Large intestine (tissue), 12 donors: Measurements from ENCODE around the gene ACO1. TPM values are rescaled to one million over a fixed set of nuclear protein-coding genes. Genes with fewer than 3 reads are reported as not detected.

ENCODE experiments used
- DNase-seq, 2 donors: peaks; one replicate each; pipeline versions ENCODE4 v3.0.0 to v3.0.0-alpha.2; 2013
- H3K27ac ChIP-seq: one replicate; pipeline ENCODE4 v1.5.1; 2013; ENCODE audit warnings: low read length
- H3K27me3 ChIP-seq: 2 replicates; pipeline ENCODE4 v1.6.1; 2013; ENCODE audit warnings: low read length; ENCODE audit not compliant: control insufficient read depth, insufficient read depth
- H3K36me3 ChIP-seq: 2 replicates; pipeline ENCODE4 v1.6.1; 2013; ENCODE audit warnings: low read length; ENCODE audit not compliant: control insufficient read depth, insufficient read depth
- H3K4me1 ChIP-seq: one replicate; pipeline ENCODE4 v1.6.1; 2013; ENCODE audit warnings: low read length; ENCODE audit not compliant: control insufficient read depth, insufficient read depth
- H3K4me3 ChIP-seq: one replicate; pipeline ENCODE4 v1.5.1; 2013; ENCODE audit warnings: low read length
- H3K9me3 ChIP-seq: one replicate; pipeline ENCODE4 v1.6.1; 2013; ENCODE audit warnings: mild to moderate bottlenecking, low read depth, low read length, moderate library complexity; ENCODE audit not compliant: control insufficient read depth
- WGBS: methylation state at CpG from one replicate; pipeline ENCODE4 v1.1.5; 2013; ENCODE audit warnings: low lambda C conversion rate; ENCODE audit not compliant: insufficient coverage; 5-methylcytosine and 5-hydroxymethylcytosine counted together
- long read RNA-seq, 11 donors: transcript quantifications; one replicate each; lab custom pipeline, GENCODE V29; 2026
- polyA plus RNA-seq: library from polyadenylated mRNA; unstranded; fragments of 120-200 nt; gene quantifications from one replicate; pipeline ENCODE4 v1.2.1, GENCODE V29; 2013

Gene ACO1
- polyA plus RNA-seq, result 94.0 TPM
- long read RNA-seq, donor 1, full-length matches to known transcripts, result 9 of 9 reads
- long read RNA-seq, donor 1, partial matches to known transcripts, result 0 of 9 reads
- long read RNA-seq, donor 1, other reads (novel, unspliced or antisense), result 0 of 9 reads
- long read RNA-seq, donor 2, full-length matches to known transcripts, result 18 of 81 reads
- long read RNA-seq, donor 2, partial matches to known transcripts, result 53 of 81 reads
- long read RNA-seq, donor 2, other reads (novel, unspliced or antisense), result 10 of 81 reads
- long read RNA-seq, donor 3, result 0 reads
- long read RNA-seq, donor 4, result 0 reads
- long read RNA-seq, donor 5, full-length matches to known transcripts, result 5 of 5 reads
- long read RNA-seq, donor 5, partial matches to known transcripts, result 0 of 5 reads
- long read RNA-seq, donor 5, other reads (novel, unspliced or antisense), result 0 of 5 reads
- long read RNA-seq, donor 6, full-length matches to known transcripts, result 22 of 71 reads
- long read RNA-seq, donor 6, partial matches to known transcripts, result 49 of 71 reads
- long read RNA-seq, donor 6, other reads (novel, unspliced or antisense), result 0 of 71 reads
- long read RNA-seq, donor 7, full-length matches to known transcripts, result 1 of 1 reads
- long read RNA-seq, donor 7, partial matches to known transcripts, result 0 of 1 reads
- long read RNA-seq, donor 7, other reads (novel, unspliced or antisense), result 0 of 1 reads
- long read RNA-seq, donor 8, full-length matches to known transcripts, result 25 of 96 reads
- long read RNA-seq, donor 8, partial matches to known transcripts, result 71 of 96 reads
- long read RNA-seq, donor 8, other reads (novel, unspliced or antisense), result 0 of 96 reads
- long read RNA-seq, donor 9, full-length matches to known transcripts, result 18 of 18 reads
- long read RNA-seq, donor 9, partial matches to known transcripts, result 0 of 18 reads
- long read RNA-seq, donor 9, other reads (novel, unspliced or antisense), result 0 of 18 reads
- long read RNA-seq, donor 10, full-length matches to known transcripts, result 31 of 42 reads
- long read RNA-seq, donor 10, partial matches to known transcripts, result 11 of 42 reads
- long read RNA-seq, donor 10, other reads (novel, unspliced or antisense), result 0 of 42 reads
- long read RNA-seq, donor 11, full-length matches to known transcripts, result 17 of 28 reads
- long read RNA-seq, donor 11, partial matches to known transcripts, result 11 of 28 reads
- long read RNA-seq, donor 11, other reads (novel, unspliced or antisense), result 0 of 28 reads

DNA sequence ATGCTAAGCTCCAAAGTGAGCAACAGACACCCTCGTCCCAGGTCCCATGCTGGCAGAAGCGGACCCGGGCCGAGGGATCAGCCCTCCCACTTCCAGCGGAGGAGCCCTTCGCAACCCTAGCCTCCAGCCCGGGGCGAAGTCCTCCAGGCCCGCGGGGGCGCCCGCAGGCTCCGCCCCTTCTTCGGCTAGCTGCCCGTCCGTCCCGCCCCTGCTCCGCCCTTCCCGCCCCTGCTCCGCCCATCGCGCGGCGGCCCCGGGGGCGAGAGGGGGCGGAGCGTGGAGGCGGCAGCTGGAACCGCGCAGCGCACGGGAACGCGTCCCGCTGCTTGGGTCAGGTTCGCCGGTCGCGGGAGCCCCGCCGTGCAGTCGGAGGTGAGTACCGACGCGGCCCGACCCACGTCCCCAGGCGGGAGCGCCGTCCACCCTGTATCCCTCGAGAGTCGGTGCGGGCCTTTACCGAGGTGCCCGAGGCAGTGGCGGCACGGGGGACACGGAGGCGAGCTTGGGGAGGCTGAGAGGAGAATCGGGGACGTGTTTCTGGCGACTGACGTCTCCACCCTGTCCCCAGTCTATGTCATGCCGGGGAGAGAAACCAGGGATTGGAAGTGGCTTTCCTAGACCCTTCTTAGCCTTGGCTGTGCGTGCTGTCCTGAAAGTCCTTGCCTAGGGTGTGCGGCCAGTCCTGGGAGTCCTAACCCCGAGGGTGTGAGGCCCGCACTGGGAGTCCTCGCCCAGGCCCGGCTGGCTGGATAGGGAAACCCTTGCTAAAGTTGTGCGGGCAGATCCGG lies at the start of gene ACO1:
Gene ACO1, plus strand, starts transcription at position 280 of the 788 bp plus-strand sequence. CDS start 20,864 bp downstream, outside the sequence.
- H3K4me3 ChIP-seq, result peak within 1 kb of the TSS; percentile 77
- no peaks in the 10 kb centered on the region for H3K9me3 ChIP-seq
- WGBS, result no CpG with 5 or more reads among the region's 73 CpGs
- peak; percentile 92 to 96 for DNase-seq
- H3K27ac ChIP-seq, result peak within 1 kb of the TSS; percentile 92
- H3K27me3 ChIP-seq, result no peaks in the 10 kb centered on the region
- H3K4me1 ChIP-seq, result peaks cover 20% of the 10 kb centered on the region
- H3K36me3 ChIP-seq, result peaks cover 7% of the 10 kb centered on the region

DNA sequence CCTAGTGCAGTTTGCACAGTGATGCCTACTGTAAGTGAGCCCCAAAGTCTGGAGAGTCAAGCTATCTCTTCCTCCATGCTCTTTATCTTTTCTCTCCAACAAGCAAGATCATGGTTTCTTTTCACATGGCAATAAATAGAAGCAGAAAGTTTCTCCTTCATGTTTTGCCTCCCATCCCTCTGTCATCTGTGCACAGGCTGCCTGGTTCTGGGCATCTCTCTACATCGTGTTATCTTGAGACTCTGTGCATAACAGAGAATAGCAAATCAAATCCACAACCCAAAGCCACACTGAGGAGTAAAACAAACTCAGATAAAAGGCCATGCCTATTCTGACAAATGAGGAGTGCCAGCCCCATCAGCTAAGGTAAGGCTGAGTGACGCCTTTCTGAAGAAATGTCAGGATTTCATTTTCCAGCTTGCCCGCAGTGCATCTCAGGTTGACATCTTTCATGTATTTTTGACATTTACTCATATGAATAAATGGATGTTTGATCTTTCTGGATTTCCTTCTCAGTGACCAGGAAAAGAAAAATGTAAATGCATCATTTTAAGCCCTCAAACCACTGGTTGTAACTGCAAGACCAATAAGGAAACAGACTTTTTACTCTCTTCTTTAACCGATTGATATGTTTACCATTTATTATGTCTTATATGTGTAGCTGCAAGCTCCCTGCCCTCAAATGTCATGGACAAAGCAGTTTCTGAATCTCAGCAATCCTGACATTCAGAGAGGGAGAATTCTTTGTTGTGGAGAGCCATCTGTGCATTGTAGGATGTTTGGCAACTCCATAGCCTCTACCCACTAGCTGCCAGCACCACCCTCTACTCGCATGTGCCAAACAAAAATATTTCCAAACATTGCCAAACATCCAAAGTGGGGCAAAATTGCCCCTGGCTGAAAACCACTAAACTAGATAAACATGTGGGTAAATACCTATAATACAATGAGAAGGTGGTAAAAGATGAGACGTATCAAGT lies 49.2 kb upstream of the ACO1 start:
- H3K27me3 ChIP-seq, result no peaks in the 10 kb centered on the region
- no peak overlapping the region for H3K27ac ChIP-seq
- no peaks in the 10 kb centered on the region for H3K4me1 ChIP-seq
- no peak overlapping the region for H3K4me3 ChIP-seq
- H3K36me3 ChIP-seq, result no peaks in the 10 kb centered on the region
- DNase-seq, result no peak
- WGBS, result 62% methylated on average over 2 of the region's 6 CpGs
- H3K9me3 ChIP-seq, result no peaks in the 10 kb centered on the region

DNA sequence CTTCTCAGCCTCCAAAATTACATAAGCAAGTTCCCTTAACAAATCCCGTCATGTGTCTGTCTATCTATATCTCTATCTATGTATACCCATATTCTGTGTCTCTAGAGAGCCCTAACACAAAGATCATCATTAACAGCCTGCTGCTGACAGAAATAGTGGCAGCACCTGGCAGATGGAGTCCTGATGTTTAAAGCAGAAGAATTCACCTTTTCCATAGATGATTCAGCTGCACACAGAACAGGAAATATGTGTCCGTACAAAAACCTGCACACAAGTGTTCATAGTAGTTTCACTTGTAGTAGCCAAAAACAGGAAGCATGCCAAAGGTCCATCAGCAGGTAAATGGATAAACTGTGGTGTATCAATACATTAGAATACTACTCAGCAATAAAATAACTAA lies 45.0 kb upstream of the ACO1 start:
- 60% methylated on average over 1 of the region's 2 CpGs for WGBS
- Histone ChIP-seq H3K27ac (no peak overlapping the region), H3K27me3 (no peaks in the 10 kb centered on the region), H3K4me1 (no peaks in the 10 kb centered on the region), H3K4me3 (no peak overlapping the region), H3K36me3 (no peaks in the 10 kb centered on the region), H3K9me3 (no peaks in the 10 kb centered on the region)
- no peak for DNase-seq

DNA sequence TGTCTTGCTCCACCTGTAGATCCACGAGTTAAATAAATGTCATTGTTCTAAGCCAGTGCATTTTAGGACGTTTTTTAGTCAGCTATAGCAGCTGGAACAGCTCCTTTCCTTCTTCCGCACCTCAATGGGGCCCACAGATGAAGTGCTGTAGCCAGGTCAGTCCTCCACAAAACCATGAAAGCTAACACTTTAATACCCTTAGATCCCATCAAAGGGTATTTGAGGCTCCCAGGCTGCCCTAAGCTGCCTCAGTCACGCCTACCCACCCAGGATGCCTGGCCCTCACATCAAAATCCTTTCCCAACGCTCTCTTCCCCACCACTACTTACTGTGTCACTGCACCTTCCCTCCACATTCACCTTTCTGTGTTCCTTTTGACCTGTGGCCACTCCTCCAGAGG lies 44.1 kb upstream of the ACO1 start:
- H3K27me3 ChIP-seq, result no peaks in the 10 kb centered on the region
- no peaks in the 10 kb centered on the region for H3K9me3 ChIP-seq
- H3K36me3 ChIP-seq, result no peaks in the 10 kb centered on the region
- WGBS, result 40% methylated on average over 1 of the region's 5 CpGs
- no peak overlapping the region for H3K27ac ChIP-seq
- no peak overlapping the region for H3K4me3 ChIP-seq
- no peak for DNase-seq
- no peaks in the 10 kb centered on the region for H3K4me1 ChIP-seq

DNA sequence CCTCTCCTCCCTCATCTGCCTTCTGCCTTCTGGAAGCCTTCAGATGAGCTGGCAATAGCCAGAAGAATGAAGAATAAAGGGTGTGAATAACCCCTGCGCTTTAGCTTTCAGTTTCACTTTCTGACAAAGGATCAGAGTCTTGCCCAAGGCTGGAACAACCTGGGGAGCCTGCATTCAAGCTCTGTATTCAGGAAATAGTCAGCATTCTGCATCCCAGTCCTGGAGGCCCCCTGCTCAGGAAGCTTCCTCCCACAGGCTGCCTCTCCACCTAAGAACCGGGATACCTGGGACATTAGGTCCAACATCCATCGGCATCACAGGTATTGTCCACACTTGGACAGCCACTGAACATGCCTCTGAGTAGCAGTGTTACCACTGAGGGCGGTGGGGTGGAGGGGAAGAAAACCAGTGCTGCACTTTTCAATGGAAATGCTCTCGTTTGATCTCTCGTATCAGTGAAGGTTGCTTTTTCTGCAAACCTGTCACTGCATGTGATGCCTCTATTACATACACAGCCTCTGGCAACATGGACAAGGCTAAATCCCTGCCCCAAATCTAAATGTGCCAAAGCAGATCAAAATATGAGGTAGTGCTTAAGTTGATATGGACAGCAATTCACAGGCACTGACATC lies 39.8 kb upstream of the ACO1 start:
- no peaks in the 10 kb centered on the region for H3K36me3 ChIP-seq
- H3K27ac ChIP-seq, result no peak overlapping the region
- no peaks in the 10 kb centered on the region for H3K4me1 ChIP-seq
- no peaks in the 10 kb centered on the region for H3K27me3 ChIP-seq
- no CpG with 5 or more reads among the region's 6 CpGs for WGBS
- DNase-seq, result peak; percentile 16 to 43
- H3K4me3 ChIP-seq, result no peak overlapping the region
- no peaks in the 10 kb centered on the region for H3K9me3 ChIP-seq

DNA sequence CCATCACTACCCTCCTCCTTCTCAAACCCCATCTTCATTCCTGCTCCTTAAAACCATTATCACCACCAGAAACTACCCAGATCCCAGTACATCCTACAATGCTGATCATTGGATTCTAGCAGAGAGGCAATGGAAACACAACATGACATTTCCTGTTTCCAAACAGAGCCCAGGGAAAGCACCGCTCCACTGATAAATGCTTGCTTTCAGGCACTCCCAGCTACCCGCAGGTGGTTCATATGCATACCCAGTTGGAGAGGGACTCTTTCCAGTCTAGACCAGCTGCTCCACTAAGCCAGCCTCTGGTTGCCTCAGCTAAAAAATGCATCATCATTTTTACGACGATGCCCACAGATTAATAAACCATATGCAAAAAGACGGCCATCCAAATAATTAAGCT lies 39.2 kb upstream of the ACO1 start:
- Histone ChIP-seq H3K4me1 (no peaks in the 10 kb centered on the region), H3K27me3 (no peaks in the 10 kb centered on the region), H3K36me3 (no peaks in the 10 kb centered on the region), H3K27ac (no peak overlapping the region), H3K9me3 (no peaks in the 10 kb centered on the region), H3K4me3 (no peak overlapping the region)
- no peak for DNase-seq
- 100% methylated on average over 1 of the region's 5 CpGs for WGBS

DNA sequence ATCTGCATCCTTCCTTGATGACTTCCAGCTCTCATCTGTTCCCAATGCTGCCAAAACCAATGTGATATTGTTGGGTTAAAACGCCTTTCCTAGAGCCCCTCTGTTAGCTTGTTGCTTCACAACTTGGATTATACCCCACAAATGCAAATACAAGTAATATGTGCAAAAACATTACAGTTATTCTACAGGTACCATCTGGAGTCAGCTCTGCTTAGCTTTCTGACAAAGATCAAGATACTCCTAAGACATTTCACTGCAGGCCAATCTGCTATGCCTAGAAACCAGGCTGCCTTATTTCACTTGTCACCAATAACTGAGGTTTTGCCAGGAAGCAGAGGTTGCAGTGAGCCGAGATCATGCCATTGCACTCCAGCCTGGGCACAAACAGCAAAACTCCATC lies 36.9 kb upstream of the ACO1 start:
- Histone ChIP-seq H3K9me3 (no peaks in the 10 kb centered on the region), H3K4me3 (no peak overlapping the region), H3K36me3 (no peaks in the 10 kb centered on the region), H3K27me3 (no peaks in the 10 kb centered on the region), H3K27ac (no peak overlapping the region), H3K4me1 (no peaks in the 10 kb centered on the region)
- WGBS, result 100% methylated on average over 1 of the region's 2 CpGs
- no peak for DNase-seq

DNA sequence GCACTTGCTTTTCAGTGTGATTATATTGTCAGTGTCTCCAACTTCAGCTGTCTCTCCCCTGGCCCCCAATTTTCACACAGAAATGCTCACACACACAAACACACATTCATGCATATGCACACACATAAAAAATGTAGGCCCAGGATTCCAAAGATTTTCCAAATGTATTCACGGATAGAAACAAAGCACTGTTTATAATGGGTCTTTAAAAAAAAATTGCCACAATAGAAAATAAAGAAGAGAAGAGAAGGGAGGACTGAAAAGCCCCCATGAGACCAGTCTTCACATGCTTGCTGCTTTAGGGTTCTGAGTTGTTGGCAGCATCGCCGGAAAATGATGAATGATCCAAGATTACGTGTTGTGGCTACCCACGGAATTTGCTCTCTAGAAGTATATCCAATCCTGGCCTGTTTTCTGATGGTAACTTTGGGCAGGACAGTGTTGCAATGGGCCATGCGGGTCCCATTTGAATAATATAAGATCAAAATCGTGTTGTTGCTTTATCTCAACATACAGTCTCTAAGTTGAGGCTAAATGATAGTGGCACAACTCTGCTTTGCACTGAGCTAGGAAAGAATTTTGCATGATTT lies 36.2 kb upstream of the ACO1 start:
- Histone ChIP-seq H3K27ac (no peak overlapping the region), H3K27me3 (no peaks in the 10 kb centered on the region), H3K36me3 (no peaks in the 10 kb centered on the region), H3K4me3 (no peak overlapping the region), H3K9me3 (no peaks in the 10 kb centered on the region), H3K4me1 (no peaks in the 10 kb centered on the region)
- no peak for DNase-seq
- 88% methylated on average over 1 of the region's 7 CpGs for WGBS
